ENCODE data around the gene SDHC. TPM values are rescaled to one million over a fixed set of nuclear protein-coding genes. Genes with fewer than 3 reads are reported as not detected.
A peak's percentile ranks its signal among the peaks of the same experiment; 100 is the strongest.

The SDHC gene
- total and polyA plus RNA-seq, 2 of the 8 experiments (the other 6 are each of a cell fraction or from before 2014, with no cell fraction given) = 224 to 305 TPM

- 0 out of 2 replicates have a peak overlapping the region, but pooled peaks have one; percentile 1 for H2BK15ac ChIP-seq (ENCODE audit: low read length)
- H4K20me1 ChIP-seq (replicated peaks in 1 of 2; ENCODE audit: control insufficient read depth in 1 of 2, insufficient read depth in 2 of 2, low read length in 2 of 2) = no peaks in the 10 kb centered on the region
- H2AFZ ChIP-seq (ENCODE audit: low read length) = peak overlapping the region; percentile 36; the same call in 1 of the 2 replicates
- no peak overlapping the region for H3K23ac ChIP-seq (ENCODE audit: insufficient read length)
- no peaks in the 10 kb centered on the region for H3K9me3 ChIP-seq (ENCODE audit: insufficient read depth in 2 of 2, low read depth in 1 of 2, low read length in 1 of 2)
- H3K18ac ChIP-seq (ENCODE audit: extremely low read depth, low read length) = no peak overlapping the region
- no peaks in the 10 kb centered on the region for H3K79me1 ChIP-seq (ENCODE audit: low read depth, low read length)
- no peak overlapping the region for H3K4me3 ChIP-seq (ENCODE audit: extremely low read depth in 1 of 4, insufficient read depth in 2 of 4, low read depth in 3 of 4, low read length in 4 of 4)
- H3K79me2 ChIP-seq (ENCODE audit: control insufficient read depth in 1 of 2, insufficient read depth in 2 of 2, low read length in 2 of 2) = no peaks in the 10 kb centered on the region
- no peak overlapping the region for H2BK120ac ChIP-seq (replicated peaks; ENCODE audit: low read depth, low read length)
- no peak overlapping the region for H3K9ac ChIP-seq (replicated peaks in 1 of 4; ENCODE audit: extremely low read depth in 1 of 4, low read depth in 3 of 4, low read length in 3 of 4)
- FAIRE-seq (peak; percentile 50), DNase-seq (ENCODE audit: low read depth in 1 of 2, low spot score in 2 of 2) (no peak)
- 69 to 100% methylated on average over 1 to 4 of the region's 4 CpGs for WGBS, 2 experiments (ENCODE audit: extremely low coverage in 1 of 2, insufficient coverage in 1 of 2, insufficient read length in 1 of 2, insufficient replicate concordance in 2 of 2, low coverage in 1 of 2, low lambda C conversion rate in 2 of 2, missing lambda C conversion rate in 1 of 2)
- no peak overlapping the region for H3K4me2 ChIP-seq (ENCODE audit: insufficient read depth in 1 of 2, low read depth in 2 of 2, low read length in 2 of 2)
- no peaks in the 10 kb centered on the region for H3K27me3 ChIP-seq (replicated peaks in 1 of 4; ENCODE audit: control insufficient read depth in 3 of 4, extremely low read depth in 1 of 4, insufficient read depth in 3 of 4, low read length in 3 of 4)
- no peak overlapping the region for H3K56ac ChIP-seq (replicated peaks; ENCODE audit: insufficient read length, low read depth, low read length)
- H2BK5ac ChIP-seq (ENCODE audit: low read depth, low read length) = no peak overlapping the region
- H3K36me3 ChIP-seq (ENCODE audit: control insufficient read depth in 2 of 4, insufficient read depth in 4 of 4, low read length in 3 of 4) = no peaks in the 10 kb centered on the region
- no peak overlapping the region for H2BK20ac ChIP-seq (ENCODE audit: low read length)
- H3K23me2 ChIP-seq (ENCODE audit: low read depth, low read length) = no peaks in the 10 kb centered on the region
- H3K14ac ChIP-seq (ENCODE audit: insufficient read length) = no peak overlapping the region
- no peak for TF ChIP-seq ZNF274 (IDR thresholded peaks at IDR 0.05; ENCODE audit: borderline replicate concordance, extremely low read depth, low read length)
- peak; percentile 70 to 73 for TF ChIP-seq RAD21 (IDR thresholded peaks at IDR 0.05 in 1 of 2, conservative IDR thresholded peaks at IDR 0.05 in 1 of 2; ENCODE audit: low read depth in 2 of 2, low read length in 2 of 2)
- peak in 2 of 3 experiments; percentile 39 to 52; a peak in 2 of 4 replicates for TF ChIP-seq CTCF (IDR thresholded peaks at IDR 0.05; ENCODE audit: control extremely low read depth in 1 of 3, insufficient read depth in 1 of 3, low read depth in 1 of 3, low read length in 3 of 3)
- no peak overlapping the region for H3K27ac ChIP-seq (ENCODE audit: low read depth, low read length)
- ChIA-PET POLR2A (ENCODE audit: partially characterized antibody) (interaction anchor here (1.0 to 1.5 kb wide), 4 partner anchors 8 to 180 kb away, joined by 3 to 4 read pairs (median 3); partner anchors contain the start of genes NDUFS2 and TOMM40L), CTCF (ENCODE audit: partially characterized antibody) (interaction anchor here (0.6 to 10.4 kb wide), 57 partner anchors 8 to 387 kb away, joined by 3 to 137 read pairs (median 5); partner anchors contain the start of genes ADAMTS4, APOA2, CFAP126 and NDUFS2)
- no peaks in the 10 kb centered on the region for H3K4me1 ChIP-seq (replicated peaks in 1 of 4; ENCODE audit: control insufficient read depth in 3 of 4, insufficient read depth in 4 of 4, low read length in 3 of 4)
- H4K91ac ChIP-seq (replicated peaks; ENCODE audit: insufficient read length, low read length) = no peak overlapping the region
- H2BK12ac ChIP-seq (ENCODE audit: low read depth, low read length) = no peak overlapping the region
- no peak overlapping the region for H3K4ac ChIP-seq (replicated peaks; ENCODE audit: insufficient read length, low read depth, low read length)
- no peak overlapping the region for H4K8ac ChIP-seq (ENCODE audit: extremely low read depth, insufficient read depth, low read length)
- H4K5ac ChIP-seq (ENCODE audit: insufficient read length, low read depth, low read length) = no peak overlapping the region
- no peak overlapping the region for H2AK5ac ChIP-seq (ENCODE audit: low read depth, low read length)
These were observed 68.2 kb downstream of the SDHC start for GRCh38 chr1:161382214-161383019.

Measured in H1 (cell line).